ENCODE data around the gene GABBR2. TPM values are rescaled to one million over a fixed set of nuclear protein-coding genes. Genes with fewer than 3 reads are reported as not detected.

The GABBR2 gene
- total RNA-seq, 1 donor: not detected

GRCh38 chr9:98708103-98708932 lies 417 bp downstream of the GABBR2 start:
- no peak for DNase-seq (ENCODE audit: low read depth)
- H3K4me3 ChIP-seq (ENCODE audit: low read depth, low read length): no peak overlapping the region
- TF ChIP-seq CTCF (IDR thresholded peaks at IDR 0.05; ENCODE audit: insufficient read depth, low read depth, low read length): no peak

DNA sequence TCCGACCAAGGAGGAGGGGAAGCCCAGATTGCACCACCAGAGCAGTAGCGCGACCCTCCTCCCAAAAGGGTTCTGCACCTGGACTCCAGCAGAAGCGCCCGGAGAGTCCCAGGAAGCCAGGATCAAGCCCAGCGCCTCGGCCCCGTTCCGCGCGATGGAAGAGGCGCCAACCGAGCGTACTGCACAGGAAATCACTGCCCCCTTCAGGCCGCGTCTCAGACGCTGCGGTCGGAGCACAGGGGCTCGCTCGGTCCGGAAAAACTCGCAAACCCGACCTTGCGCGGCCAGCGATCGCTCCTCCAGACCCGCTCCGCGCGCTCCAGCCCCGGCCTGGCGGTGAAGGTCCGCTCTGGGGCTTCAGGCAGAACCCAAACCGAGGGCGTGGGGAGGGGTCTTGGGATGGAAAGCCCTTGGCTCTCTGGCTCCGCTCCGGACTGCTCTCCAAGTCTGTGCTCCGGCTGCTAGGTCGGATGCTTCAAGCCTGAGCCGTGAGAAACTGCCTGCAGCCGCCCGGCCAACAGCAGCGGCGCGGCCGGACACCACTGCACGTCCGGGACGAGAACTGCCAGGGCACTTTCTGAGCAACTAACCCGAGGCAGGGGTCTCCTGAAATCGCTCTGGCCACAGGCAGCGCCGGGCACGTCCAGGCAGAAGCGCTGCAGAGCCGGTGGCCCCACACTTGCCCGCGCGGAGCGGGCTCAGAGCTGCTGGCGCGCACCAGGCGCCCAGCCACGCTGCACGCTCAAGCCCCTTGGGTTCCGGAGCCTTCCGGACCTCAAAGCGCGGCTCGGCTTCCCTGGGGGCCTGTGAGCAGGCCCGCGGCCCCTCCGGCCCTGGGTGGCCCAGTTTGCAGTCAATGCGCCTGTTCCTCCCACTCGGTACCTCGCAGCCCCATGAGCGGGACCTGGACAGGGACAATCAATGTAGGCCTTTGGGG lies 1.3 kb downstream of the GABBR2 start:
- TF ChIP-seq CTCF (IDR thresholded peaks at IDR 0.05; ENCODE audit: insufficient read depth, low read depth, low read length): peak; percentile 62
- H3K4me3 ChIP-seq (ENCODE audit: low read depth, low read length): peak overlapping the region; percentile 34
- peak; percentile 71 for DNase-seq (ENCODE audit: low read depth)

GRCh38 chr9:98706651-98707165 lies 2.0 kb downstream of the GABBR2 start:
- H3K4me3 ChIP-seq (ENCODE audit: low read depth, low read length): no peak overlapping the region
- peak; percentile 2 for DNase-seq (ENCODE audit: low read depth)

GRCh38 chr9:98702835-98703380 lies 5.8 kb downstream of the GABBR2 start:
- DNase-seq (ENCODE audit: low read depth): no peak
- H3K4me3 ChIP-seq (ENCODE audit: low read depth, low read length): no peak overlapping the region
- TF ChIP-seq CTCF (IDR thresholded peaks at IDR 0.05; ENCODE audit: insufficient read depth, low read depth, low read length): no peak

More at GRCh38 chr9:98706651-98707165, 2.0 kb downstream of the GABBR2 start:
- TF ChIP-seq CTCF (IDR thresholded peaks at IDR 0.05; ENCODE audit: insufficient read depth, low read depth, low read length): no peak

DNA sequence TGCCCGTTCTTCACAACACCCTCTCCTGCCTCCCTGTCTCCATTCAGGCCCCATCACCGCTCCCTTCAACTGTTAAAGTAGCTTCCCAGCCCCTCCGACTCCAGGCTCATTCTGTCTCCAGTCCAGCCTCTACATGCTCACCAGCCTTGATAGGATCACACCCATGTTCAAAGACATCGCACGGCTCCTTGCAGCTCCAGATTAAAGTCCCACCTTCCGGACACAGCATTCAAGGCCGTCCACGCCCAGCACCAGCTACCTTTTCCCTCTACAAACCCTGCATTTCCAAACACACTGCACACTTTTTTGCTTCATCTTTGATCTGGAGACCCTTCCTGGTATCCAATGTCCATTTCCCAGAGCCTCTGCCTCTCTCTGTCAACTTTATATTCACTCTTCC lies 6.4 kb downstream of the GABBR2 start:
- no peak for TF ChIP-seq CTCF (IDR thresholded peaks at IDR 0.05; ENCODE audit: insufficient read depth, low read depth, low read length)
- no peak for DNase-seq (ENCODE audit: low read depth)

GRCh38 chr9:98701576-98701975 lies 7.2 kb downstream of the GABBR2 start:
- H3K4me3 ChIP-seq (ENCODE audit: low read depth, low read length): no peak overlapping the region
- no peak for TF ChIP-seq CTCF (IDR thresholded peaks at IDR 0.05; ENCODE audit: insufficient read depth, low read depth, low read length)
- DNase-seq (ENCODE audit: low read depth): no peak

More for the DNA sequence above, 6.4 kb downstream of the GABBR2 start:
- no peak overlapping the region for H3K4me3 ChIP-seq (ENCODE audit: low read depth, low read length)

Measured in fibroblast of villous mesenchyme (primary cell).